ENCODE data around the gene NMNAT2. TPM values are rescaled to one million over a fixed set of nuclear protein-coding genes. Genes with fewer than 3 reads are reported as not detected.

The NMNAT2 gene
- total RNA-seq, 1 experiment from 2014 or later = not detected

DNA sequence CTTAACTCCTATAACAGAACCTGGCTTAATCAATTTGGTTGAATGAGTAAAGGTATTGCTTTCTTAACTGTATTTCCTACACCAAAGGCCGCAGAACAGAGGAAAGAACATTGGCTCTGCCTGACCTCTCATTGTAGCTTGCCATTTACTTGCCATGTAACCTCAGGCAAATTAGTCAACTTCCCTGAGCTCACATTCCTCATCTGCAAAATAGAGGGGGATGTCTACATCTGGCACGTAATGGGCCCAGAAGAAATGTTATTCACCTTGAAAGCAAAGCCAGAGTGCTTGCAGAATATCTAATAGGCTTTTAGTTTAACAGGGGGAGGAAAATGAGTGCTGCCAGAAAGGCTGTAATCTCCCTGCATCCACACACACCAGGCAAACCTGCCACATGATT, 187.8 kb downstream of the NMNAT2 start:
- Histone ChIP-seq H3K79me2 (ENCODE audit: insufficient read depth, low read length) (no peaks in the 10 kb centered on the region), H3K9me3 (ENCODE audit: control insufficient read depth in 1 of 2, insufficient read depth in 1 of 2, low read depth in 1 of 2, low read length in 2 of 2) (no peaks in the 10 kb centered on the region), H2AFZ (ENCODE audit: low read depth, low read length, poor library complexity, severe bottlenecking) (no peak overlapping the region), H3K9ac (ENCODE audit: low read length) (no peak overlapping the region), H3K4me2 (ENCODE audit: low read length) (no peak overlapping the region), H3K27me3 (ENCODE audit: insufficient read depth, low read length) (no peaks in the 10 kb centered on the region), H3K36me3 (ENCODE audit: control insufficient read depth in 1 of 2, insufficient read depth in 2 of 2, low read length in 2 of 2) (no peaks in the 10 kb centered on the region), H3K27ac (ENCODE audit: low read depth, low read length) (no peak overlapping the region), H3K4me3 (replicated peaks in 1 of 2; ENCODE audit: low read depth in 1 of 2, low read length in 2 of 2) (no peak overlapping the region), H4K20me1 (ENCODE audit: insufficient read depth) (no peaks in the 10 kb centered on the region), H3K9me2 (ENCODE audit: insufficient read depth) (no peaks in the 10 kb centered on the region), H3K4me1 (ENCODE audit: control insufficient read depth in 1 of 2, insufficient read depth in 2 of 2, low read length in 2 of 2) (peaks cover 22 to 34% of the 10 kb centered on the region in 2 experiments)
- RAD21 ChIA-PET (ENCODE audit: low non-redundant PET in 1 of 2, low total read pairs in 2 of 2, uncharacterized antibody in 2 of 2, unreplicated experiment in 2 of 2) = no interaction called here
- CTCF ChIA-PET = interaction anchor here (1.6 kb wide), 1 partner anchor 268 kb away, joined by 4 read pairs; no protein-coding TSS in a partner anchor
- intact Hi-C loops (cut with micrococcal nuclease) = no loop called here
- no peak for TF ChIP-seq FOSL1 (IDR thresholded peaks at IDR 0.05; ENCODE audit: low read depth)
- TF ChIP-seq YY1 (IDR thresholded peaks at IDR 0.05; ENCODE audit: extremely low read depth, insufficient replicate concordance, low read depth, low read length) = no peak
- no peak for TF ChIP-seq JUND (IDR thresholded peaks at IDR 0.05)
- DNase-seq (ENCODE audit: low read depth, low spot score) (no peak), ATAC-seq (no peak)
- no TSS peak for BruUV-seq (replicated peaks)
- POLR2A ChIA-PET = no interaction called here

DNA sequence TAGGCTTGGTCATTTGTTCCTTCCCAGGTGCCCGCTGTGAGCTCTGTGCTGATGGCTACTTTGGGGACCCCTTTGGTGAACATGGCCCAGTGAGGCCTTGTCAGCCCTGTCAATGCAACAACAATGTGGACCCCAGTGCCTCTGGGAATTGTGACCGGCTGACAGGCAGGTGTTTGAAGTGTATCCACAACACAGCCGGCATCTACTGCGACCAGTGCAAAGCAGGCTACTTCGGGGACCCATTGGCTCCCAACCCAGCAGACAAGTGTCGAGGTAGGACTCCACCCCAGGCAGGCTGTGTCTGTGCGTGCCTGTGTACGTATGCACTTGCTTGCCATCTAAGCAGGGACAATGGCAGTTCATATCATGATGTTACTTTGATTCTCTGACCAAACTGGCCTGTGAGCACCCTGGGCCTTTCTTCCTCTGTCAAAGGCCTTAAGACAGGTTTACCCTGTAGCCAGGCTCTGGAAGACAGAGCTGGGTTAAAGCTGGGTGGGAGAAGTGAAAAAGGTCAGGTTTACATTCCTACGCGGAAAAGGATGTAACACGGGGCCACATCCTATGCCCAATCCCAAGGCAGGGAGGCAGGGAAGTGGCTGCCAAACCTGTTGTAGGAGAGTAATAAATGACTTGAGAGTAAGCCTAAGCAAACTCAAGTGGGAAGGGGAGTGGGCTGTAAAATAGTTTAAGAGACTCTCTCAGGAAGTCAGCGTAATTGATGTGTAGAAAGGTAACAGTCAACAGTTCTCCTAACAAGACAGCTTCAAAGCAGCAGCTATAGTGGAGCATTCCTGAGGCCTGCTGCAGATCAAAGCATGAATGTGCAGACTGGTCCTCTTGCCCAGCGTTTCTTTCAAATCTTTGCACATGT, 189.6 kb downstream of the NMNAT2 start:
- Histone ChIP-seq H3K9ac (ENCODE audit: low read length) (no peak overlapping the region), H3K79me2 (ENCODE audit: insufficient read depth, low read length) (no peaks in the 10 kb centered on the region), H3K27ac (ENCODE audit: low read depth, low read length) (no peak overlapping the region), H3K4me3 (replicated peaks in 1 of 2; ENCODE audit: low read depth in 1 of 2, low read length in 2 of 2) (no peak overlapping the region), H3K27me3 (ENCODE audit: insufficient read depth, low read length) (no peaks in the 10 kb centered on the region), H3K4me1 (ENCODE audit: control insufficient read depth in 1 of 2, insufficient read depth in 2 of 2, low read length in 2 of 2) (peaks cover 9 to 16% of the 10 kb centered on the region in 2 experiments; a peak in 3 of 4 replicates), H3K9me2 (ENCODE audit: insufficient read depth) (no peaks in the 10 kb centered on the region), H3K4me2 (ENCODE audit: low read length) (no peak overlapping the region), H4K20me1 (ENCODE audit: insufficient read depth) (no peaks in the 10 kb centered on the region), H3K9me3 (ENCODE audit: control insufficient read depth in 1 of 2, insufficient read depth in 1 of 2, low read depth in 1 of 2, low read length in 2 of 2) (no peaks in the 10 kb centered on the region), H3K36me3 (ENCODE audit: control insufficient read depth in 1 of 2, insufficient read depth in 2 of 2, low read length in 2 of 2) (no peaks in the 10 kb centered on the region), H2AFZ (ENCODE audit: low read depth, low read length, poor library complexity, severe bottlenecking) (no peak overlapping the region)
- ATAC-seq (peak; percentile 36), DNase-seq (ENCODE audit: low read depth, low spot score) (no peak)
- ChIA-PET POLR2A (interaction anchor here (0.6 kb wide), 1 partner anchor 208 kb away, joined by 3 read pairs; no protein-coding TSS in a partner anchor), CTCF (interaction anchor here (0.8 to 1.6 kb wide), 7 partner anchors 13 to 266 kb away, joined by 3 to 27 read pairs (median 4); no protein-coding TSS in a partner anchor), RAD21 (ENCODE audit: low non-redundant PET in 1 of 2, low total read pairs in 2 of 2, uncharacterized antibody in 2 of 2, unreplicated experiment in 2 of 2) (interaction anchor here (1.4 to 2.1 kb wide), 2 partner anchors 266 kb away, joined by 7 read pairs; no protein-coding TSS in a partner anchor)
- TF ChIP-seq ZNF274 (IDR thresholded peaks at IDR 0.05; ENCODE audit: low read depth, low read length) = no peak
- no peak for TF ChIP-seq CBX3 (IDR thresholded peaks at IDR 0.05; ENCODE audit: low read depth)
- TF ChIP-seq EZH2 (IDR thresholded peaks at IDR 0.05) = no peak
- no peak for TF ChIP-seq EGR1 (IDR thresholded peaks at IDR 0.05; ENCODE audit: low read depth)
- intact Hi-C loops (cut with micrococcal nuclease) = no loop called here
- BruUV-seq (replicated peaks) = no TSS peak

Measured in HCT116 (cell line).